Gastroesophageal sphincter (tissue), 4 donors: Measurements from ENCODE around the gene CCDC88C. TPM values are rescaled to one million over a fixed set of nuclear protein-coding genes. Genes with fewer than 3 reads are reported as not detected.

ENCODE experiments used
- ATAC-seq: fragments of 150-250 bp; one replicate; pipeline ENCODE4 v1.9.1; 2016; ENCODE audit warnings: mild to moderate bottlenecking, moderate library complexity
- H3K27ac ChIP-seq, 4 donors: fragments of 200-600 bp; sonication (generic) in 3 of 4; 1 replicate in 3 of 4; 2 replicates in 1 of 4; pipeline ENCODE4 v1.5.1; 2016 to 2019
- H3K27me3 ChIP-seq: fragments of 200-600 bp; sonication (generic); one replicate; pipeline ENCODE4 v1.5.1; 2019
- H3K36me3 ChIP-seq, 2 donors: fragments of 200-600 bp; sonication (generic); one replicate each; pipeline ENCODE4 v1.5.1; 2019; ENCODE audit warnings: control low read depth in 1 of 2
- H3K4me1 ChIP-seq, 3 donors: fragments of 200-600 bp; sonication (generic); 1 replicate in 2 of 3; 2 replicates in 1 of 3; pipeline ENCODE4 v1.5.1; 2016 to 2019; ENCODE audit warnings: control low read depth in 2 of 3
- H3K4me3 ChIP-seq, 2 donors: fragments of 200-600 bp; sonication (generic); one replicate each; pipeline ENCODE4 v1.5.1; 2019; ENCODE audit warnings: mild to moderate bottlenecking in 1 of 2, moderate library complexity in 1 of 2
- H3K9me3 ChIP-seq, 3 donors: fragments of 200-600 bp; sonication (generic); one replicate each; pipeline ENCODE4 v1.5.1; 2017 to 2019; ENCODE audit warnings: control low read depth in 2 of 3
- CTCF ChIP-seq, 4 experiments: fragments of 200-600 bp in 2 of 4; fragments of 450-650 bp in 2 of 4; sonication (generic) in 1 of 4; IDR thresholded peaks; one replicate each; pipeline ENCODE4 v1.5.1; 2017 to 2019; ENCODE audit warnings: antibody characterized with exemption in 4 of 4, mild to moderate bottlenecking in 2 of 4, moderate library complexity in 2 of 4
- EP300 ChIP-seq: sonication (generic); formaldehyde crosslinking; IDR thresholded peaks from one replicate; pipeline ENCODE4 v1.6.1; 2017; ENCODE audit warnings: antibody characterized with exemption, mild to moderate bottlenecking
- POLR2A ChIP-seq, 2 donors: fragments of 450-650 bp; IDR thresholded peaks; one replicate each; pipeline ENCODE4 v1.6.1; 2017; ENCODE audit warnings: antibody characterized with exemption in 2 of 2, mild to moderate bottlenecking in 2 of 2, moderate library complexity in 1 of 2
- POLR2AphosphoS5 ChIP-seq: sonication (generic); formaldehyde crosslinking; IDR thresholded peaks from one replicate; pipeline ENCODE4 v1.6.1; 2017; ENCODE audit warnings: antibody characterized with exemption
- WGBS, 2 donors: methylation state at CpG; one replicate each; pipeline ENCODE4 v1.1.5; 2018; ENCODE audit warnings: low coverage in 1 of 2; 5-methylcytosine and 5-hydroxymethylcytosine counted together
- total RNA-seq, 4 donors: library from RNA; depleted of rRNA; stranded (reverse); fragments of >200 nt; gene quantifications; one replicate each; pipeline ENCODE4 v1.1.0, GENCODE V29; 2016

The CCDC88C gene
- total RNA-seq, 4 donors from 2014 or later: 2.0 to 10.1 (median 4.9) TPM

GRCh38 chr14:91402348-91402747 is 15.3 kb downstream of the CCDC88C start:
- Histone ChIP-seq H3K9me3 (no peaks in the 10 kb centered on the region), H3K27ac (peak overlapping the region in 1 of 4 donors; percentile 24), H3K4me1 (peaks cover 0 to 27% (median 0%) of the 10 kb centered on the region in 3 donors), H3K27me3 (no peaks in the 10 kb centered on the region), H3K36me3 (no peaks in the 10 kb centered on the region), H3K4me3 (no peak overlapping the region)
- ATAC-seq: no peak
- 39 to 75% methylated on average over 6 of the region's 6 CpGs for WGBS, 2 donors
- TF ChIP-seq EP300 (no peak), POLR2AphosphoS5 (no peak), CTCF (IDR thresholded peaks at IDR 0.05) (no peak), POLR2A (IDR thresholded peaks at IDR 0.05) (no peak)

DNA sequence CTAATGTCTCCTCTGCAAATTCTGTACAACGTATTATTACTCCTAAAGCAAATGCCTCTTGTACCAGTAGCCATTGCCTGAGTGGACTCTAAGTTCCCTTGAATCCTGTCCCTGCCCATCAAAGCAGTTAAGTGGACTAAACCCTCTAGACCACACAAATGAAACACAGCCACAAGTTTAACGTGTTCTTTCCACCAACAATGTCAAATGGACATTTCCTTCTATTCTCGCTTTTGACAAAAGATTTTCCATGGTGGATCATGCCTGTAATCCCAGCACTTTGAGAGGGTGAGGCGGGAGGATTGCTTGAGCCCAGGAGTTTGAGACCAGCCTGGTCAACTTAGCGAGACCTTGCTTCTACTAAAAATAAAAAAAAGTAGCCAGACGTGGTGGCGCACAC is 15.9 kb downstream of the CCDC88C start:
- TF ChIP-seq POLR2AphosphoS5: no peak
- no peak for TF ChIP-seq CTCF (IDR thresholded peaks at IDR 0.05)
- no peak for TF ChIP-seq EP300
- Histone ChIP-seq H3K36me3 (no peaks in the 10 kb centered on the region), H3K27ac (no peak overlapping the region), H3K4me1 (peaks cover 0 to 30% (median 3%) of the 10 kb centered on the region in 3 donors), H3K4me3 (no peak overlapping the region), H3K27me3 (no peaks in the 10 kb centered on the region), H3K9me3 (no peaks in the 10 kb centered on the region)
- WGBS, 2 donors: 72 to 93% methylated on average over 3 to 4 of the region's 7 CpGs
- ATAC-seq: no peak

GRCh38 chr14:91400696-91401095 is 16.9 kb downstream of the CCDC88C start:
- H3K36me3 ChIP-seq: no peaks in the 10 kb centered on the region
- ATAC-seq: no peak
- no peak for TF ChIP-seq POLR2AphosphoS5
- TF ChIP-seq CTCF (IDR thresholded peaks at IDR 0.05): no peak
- no peak for TF ChIP-seq POLR2A (IDR thresholded peaks at IDR 0.05)
- H3K27ac ChIP-seq: no peak overlapping the region
- no peak overlapping the region for H3K4me3 ChIP-seq
- H3K9me3 ChIP-seq: no peaks in the 10 kb centered on the region
- H3K27me3 ChIP-seq: no peaks in the 10 kb centered on the region
- peaks cover 0 to 30% (median 3%) of the 10 kb centered on the region in 3 donors for H3K4me1 ChIP-seq
- 11 to 80% methylated on average over 1 of the region's 1 CpG for WGBS, 2 donors

- TF ChIP-seq POLR2AphosphoS5: no peak
- no peak for TF ChIP-seq EP300
- no peak for TF ChIP-seq CTCF (IDR thresholded peaks at IDR 0.05)
- TF ChIP-seq POLR2A (IDR thresholded peaks at IDR 0.05): no peak
- no peak for ATAC-seq
- WGBS, 2 donors: 70% methylated on average over 6 of the region's 20 CpGs; no CpG with 5 or more reads in 1 of the 2 donors
Measured at GRCh38 chr14:91399868-91400640, 17.6 kb downstream of the CCDC88C start.

GRCh38 chr14:91398707-91399106 is 18.9 kb downstream of the CCDC88C start:
- H3K36me3 ChIP-seq: no peaks in the 10 kb centered on the region
- no peak for ATAC-seq
- no CpG with 5 or more reads among the region's 6 CpGs for WGBS, 2 donors
- TF ChIP-seq EP300 (no peak), POLR2A (IDR thresholded peaks at IDR 0.05) (no peak), CTCF (IDR thresholded peaks at IDR 0.05) (no peak), POLR2AphosphoS5 (no peak)
- no peaks in the 10 kb centered on the region for H3K27me3 ChIP-seq
- H3K27ac ChIP-seq: no peak overlapping the region
- H3K4me3 ChIP-seq: no peak overlapping the region
- H3K4me1 ChIP-seq: peaks cover 0 to 30% (median 3%) of the 10 kb centered on the region in 3 donors
- H3K9me3 ChIP-seq: no peaks in the 10 kb centered on the region

More at GRCh38 chr14:91399868-91400640, 17.6 kb downstream of the CCDC88C start:
- Histone ChIP-seq H3K36me3 (no peaks in the 10 kb centered on the region), H3K9me3 (no peaks in the 10 kb centered on the region), H3K27me3 (no peaks in the 10 kb centered on the region), H3K4me3 (peak overlapping the region in 1 of 2 donors; percentile 16), H3K27ac (no peak overlapping the region), H3K4me1 (peaks cover 0 to 30% (median 3%) of the 10 kb centered on the region in 3 donors)
